ENCODE data around the gene PHTF1.

GRCh38 chr1:113732802-113733201 lies 26.5 kb downstream of the PHTF1 start:
- TF ChIP-seq, protein P1, sequence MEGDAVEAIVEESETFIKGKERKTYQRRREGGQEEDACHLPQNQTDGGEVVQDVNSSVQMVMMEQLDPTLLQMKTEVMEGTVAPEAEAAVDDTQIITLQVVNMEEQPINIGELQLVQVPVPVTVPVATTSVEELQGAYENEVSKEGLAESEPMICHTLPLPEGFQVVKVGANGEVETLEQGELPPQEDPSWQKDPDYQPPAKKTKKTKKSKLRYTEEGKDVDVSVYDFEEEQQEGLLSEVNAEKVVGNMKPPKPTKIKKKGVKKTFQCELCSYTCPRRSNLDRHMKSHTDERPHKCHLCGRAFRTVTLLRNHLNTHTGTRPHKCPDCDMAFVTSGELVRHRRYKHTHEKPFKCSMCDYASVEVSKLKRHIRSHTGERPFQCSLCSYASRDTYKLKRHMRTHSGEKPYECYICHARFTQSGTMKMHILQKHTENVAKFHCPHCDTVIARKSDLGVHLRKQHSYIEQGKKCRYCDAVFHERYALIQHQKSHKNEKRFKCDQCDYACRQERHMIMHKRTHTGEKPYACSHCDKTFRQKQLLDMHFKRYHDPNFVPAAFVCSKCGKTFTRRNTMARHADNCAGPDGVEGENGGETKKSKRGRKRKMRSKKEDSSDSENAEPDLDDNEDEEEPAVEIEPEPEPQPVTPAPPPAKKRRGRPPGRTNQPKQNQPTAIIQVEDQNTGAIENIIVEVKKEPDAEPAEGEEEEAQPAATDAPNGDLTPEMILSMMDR (IDR thresholded peaks at IDR 0.05): no peak
- TF ChIP-seq EP300 (IDR thresholded peaks at IDR 0.05): no peak

Data from stomach (tissue), 4 donors.